Measurements from ENCODE around the gene IFFO2. TPM values are rescaled to one million over a fixed set of nuclear protein-coding genes. Genes with fewer than 3 reads are reported as not detected.

The IFFO2 gene
- total RNA-seq, 1 donor from 2014 or later = 34.6 TPM

GRCh38 chr1:18881164-18881563 is 75.3 kb downstream of the IFFO2 start:
- intact Hi-C loops (cut with DNase I) = loop anchor here (10.0 kb wide), 1 partner anchor 364 kb away; no protein-coding TSS in a partner anchor
- Histone ChIP-seq H3K9me3 (no peaks in the 10 kb centered on the region), H3K4me1 (peaks cover 27% of the 10 kb centered on the region), H3K27ac (no peak overlapping the region), H3K36me3 (peaks cover 0 to 8% of the 10 kb centered on the region in 2 donors), H3K27me3 (no peaks in the 10 kb centered on the region), H3K4me3 (no peak overlapping the region)
- TF ChIP-seq CTCF (IDR thresholded peaks at IDR 0.05) (no peak), POLR2AphosphoS5 (IDR thresholded peaks at IDR 0.05; ENCODE audit: insufficient read depth in 1 of 2, low read depth in 1 of 2) (no peak), POLR2A (IDR thresholded peaks at IDR 0.05) (no peak)
- DNase-seq (ENCODE audit: extremely low spot score in 2 of 2) = no peak

GRCh38 chr1:18880585-18880984 is 75.9 kb downstream of the IFFO2 start:
- Histone ChIP-seq H3K27ac (no peak overlapping the region), H3K27me3 (no peaks in the 10 kb centered on the region), H3K4me3 (no peak overlapping the region), H3K36me3 (peaks cover 0 to 8% of the 10 kb centered on the region in 2 donors), H3K9me3 (no peaks in the 10 kb centered on the region), H3K4me1 (peaks cover 23% of the 10 kb centered on the region)
- TF ChIP-seq CTCF (IDR thresholded peaks at IDR 0.05) = no peak
- TF ChIP-seq POLR2A (IDR thresholded peaks at IDR 0.05) = no peak
- TF ChIP-seq POLR2AphosphoS5 (IDR thresholded peaks at IDR 0.05; ENCODE audit: insufficient read depth in 1 of 2, low read depth in 1 of 2) = no peak
- no peak for DNase-seq (ENCODE audit: extremely low spot score in 2 of 2)
- intact Hi-C loops (cut with DNase I) = loop anchor here (10.0 kb wide), 1 partner anchor 364 kb away; no protein-coding TSS in a partner anchor

GRCh38 chr1:18879791-18880309 is 76.6 kb downstream of the IFFO2 start:
- Histone ChIP-seq H3K27ac (no peak overlapping the region), H3K36me3 (peaks cover 0 to 8% of the 10 kb centered on the region in 2 donors), H3K27me3 (no peaks in the 10 kb centered on the region), H3K4me3 (no peak overlapping the region), H3K9me3 (no peaks in the 10 kb centered on the region), H3K4me1 (peaks cover 21% of the 10 kb centered on the region)
- intact Hi-C loops (cut with DNase I) = loop anchor here (10.0 kb wide), 2 partner anchors 285 to 365 kb away; no protein-coding TSS in a partner anchor
- DNase-seq (ENCODE audit: extremely low spot score in 2 of 2) = no peak
- TF ChIP-seq POLR2AphosphoS5 (IDR thresholded peaks at IDR 0.05; ENCODE audit: insufficient read depth in 1 of 2, low read depth in 1 of 2) (no peak), POLR2A (IDR thresholded peaks at IDR 0.05) (no peak), CTCF (IDR thresholded peaks at IDR 0.05) (no peak)

GRCh38 chr1:18879215-18879790 is 77.2 kb downstream of the IFFO2 start:
- Histone ChIP-seq H3K4me3 (no peak overlapping the region), H3K27ac (no peak overlapping the region), H3K9me3 (no peaks in the 10 kb centered on the region), H3K4me1 (peaks cover 16% of the 10 kb centered on the region), H3K27me3 (no peaks in the 10 kb centered on the region), H3K36me3 (peaks cover 0 to 8% of the 10 kb centered on the region in 2 donors)
- no peak for DNase-seq (ENCODE audit: extremely low spot score in 2 of 2)
- TF ChIP-seq POLR2A (IDR thresholded peaks at IDR 0.05) = no peak
- TF ChIP-seq POLR2AphosphoS5 (IDR thresholded peaks at IDR 0.05; ENCODE audit: insufficient read depth in 1 of 2, low read depth in 1 of 2) = no peak
- TF ChIP-seq CTCF (IDR thresholded peaks at IDR 0.05) = no peak
- intact Hi-C loops (cut with DNase I) = loop anchor here (10.0 kb wide), 1 partner anchor 285 kb away; no protein-coding TSS in a partner anchor
